Measurements from ENCODE around the gene FAF1.
A peak's percentile ranks its signal among the peaks of the same experiment; 100 is the strongest.
"Not testable (repeated sequence)": the region's sequence is repeated elsewhere in the genome, so short reads cannot be mapped to it uniquely, and the experiment has no call there.

FAF1 gene

DNA sequence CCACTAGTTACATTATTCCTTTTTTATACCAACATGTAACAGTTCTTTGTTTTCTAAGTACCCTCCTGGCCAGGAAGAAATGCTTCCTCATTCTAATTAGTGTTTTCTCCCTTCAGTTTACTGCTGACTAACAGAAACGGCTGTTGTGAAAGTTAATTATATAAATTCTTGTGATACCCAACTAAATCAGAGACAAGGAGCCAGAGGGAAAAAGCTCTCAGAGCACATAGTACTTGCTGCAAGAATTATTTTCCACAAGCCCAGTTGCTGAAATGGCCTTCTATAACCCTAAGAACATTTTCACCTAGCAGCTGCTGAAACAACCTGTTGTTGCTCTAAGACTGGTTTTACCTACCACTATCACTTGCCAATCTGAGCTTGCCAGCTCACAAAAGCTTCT is 82.4 kb downstream of the FAF1 start:
- DNase-seq (ENCODE audit: low read depth): no peak
- no peak overlapping the region for H3K4me3 ChIP-seq (ENCODE audit: control insufficient read depth, low read depth, low read length)
- TF ChIP-seq, protein P1, sequence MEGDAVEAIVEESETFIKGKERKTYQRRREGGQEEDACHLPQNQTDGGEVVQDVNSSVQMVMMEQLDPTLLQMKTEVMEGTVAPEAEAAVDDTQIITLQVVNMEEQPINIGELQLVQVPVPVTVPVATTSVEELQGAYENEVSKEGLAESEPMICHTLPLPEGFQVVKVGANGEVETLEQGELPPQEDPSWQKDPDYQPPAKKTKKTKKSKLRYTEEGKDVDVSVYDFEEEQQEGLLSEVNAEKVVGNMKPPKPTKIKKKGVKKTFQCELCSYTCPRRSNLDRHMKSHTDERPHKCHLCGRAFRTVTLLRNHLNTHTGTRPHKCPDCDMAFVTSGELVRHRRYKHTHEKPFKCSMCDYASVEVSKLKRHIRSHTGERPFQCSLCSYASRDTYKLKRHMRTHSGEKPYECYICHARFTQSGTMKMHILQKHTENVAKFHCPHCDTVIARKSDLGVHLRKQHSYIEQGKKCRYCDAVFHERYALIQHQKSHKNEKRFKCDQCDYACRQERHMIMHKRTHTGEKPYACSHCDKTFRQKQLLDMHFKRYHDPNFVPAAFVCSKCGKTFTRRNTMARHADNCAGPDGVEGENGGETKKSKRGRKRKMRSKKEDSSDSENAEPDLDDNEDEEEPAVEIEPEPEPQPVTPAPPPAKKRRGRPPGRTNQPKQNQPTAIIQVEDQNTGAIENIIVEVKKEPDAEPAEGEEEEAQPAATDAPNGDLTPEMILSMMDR (IDR thresholded peaks at IDR 0.05; ENCODE audit: control insufficient read depth, insufficient read depth, low read depth, low read length, missing control alignments): no peak

DNA sequence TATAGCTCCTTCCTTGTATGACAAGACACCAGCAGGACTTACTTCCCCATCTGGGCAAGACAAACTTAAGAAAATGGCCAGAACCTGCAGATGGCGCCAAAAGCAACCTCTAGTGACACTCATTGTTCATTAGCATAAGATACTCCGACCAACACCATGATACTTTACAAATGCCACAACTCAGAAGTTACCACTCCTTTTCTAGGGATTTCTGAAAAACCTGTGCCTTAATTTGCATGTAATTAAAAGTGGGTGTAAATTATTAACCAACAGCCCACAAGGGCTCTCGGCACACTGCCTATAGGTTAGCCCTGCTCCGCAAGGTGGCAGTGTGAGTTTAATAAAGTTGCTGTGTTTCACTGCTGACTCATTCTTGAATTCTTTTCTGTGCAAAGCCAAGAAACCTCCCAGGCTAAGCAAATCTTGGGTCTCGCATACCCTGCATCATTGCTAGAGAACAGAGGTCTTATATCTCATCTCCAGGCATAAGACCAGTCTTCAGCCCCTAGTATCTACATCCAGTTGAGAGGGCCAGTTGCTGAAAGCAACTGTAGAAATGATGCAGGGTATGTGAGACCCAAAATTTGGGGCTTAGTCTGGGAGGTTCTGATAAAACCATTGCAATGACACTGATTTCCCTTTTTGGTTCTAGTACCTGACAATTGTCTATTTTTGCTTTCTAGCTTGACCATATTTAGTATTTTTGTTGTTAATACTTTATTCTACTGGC is 86.4 kb downstream of the FAF1 start:
- TF ChIP-seq, protein P1 (IDR thresholded peaks at IDR 0.05; ENCODE audit: control insufficient read depth, insufficient read depth, low read depth, low read length, missing control alignments): peak; percentile 65
- H3K4me3 ChIP-seq (ENCODE audit: control insufficient read depth, low read depth, low read length): no peak overlapping the region
- DNase-seq (ENCODE audit: low read depth): no peak

DNA sequence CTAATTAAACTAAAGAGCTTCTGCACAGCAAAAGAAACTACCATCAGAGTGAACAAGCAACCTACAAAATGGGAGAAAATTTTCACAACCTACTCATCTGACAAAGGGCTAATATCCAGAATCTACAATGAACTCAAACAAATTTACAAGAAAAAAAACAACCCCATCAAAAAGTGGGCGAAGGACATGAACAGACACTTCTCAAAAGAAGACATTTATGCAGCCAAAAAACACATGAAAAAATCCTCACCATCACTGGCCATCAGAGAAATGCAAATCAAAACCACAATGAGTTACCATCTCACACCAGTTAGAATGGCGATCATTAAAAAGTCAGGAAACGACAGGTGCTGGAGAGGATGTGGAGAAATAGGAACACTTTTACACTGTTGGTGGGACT is 95.2 kb downstream of the FAF1 start:
- not testable (repeated sequence) for H3K4me3 ChIP-seq (ENCODE audit: control insufficient read depth, low read depth, low read length); DNase-seq (ENCODE audit: low read depth)

DNA sequence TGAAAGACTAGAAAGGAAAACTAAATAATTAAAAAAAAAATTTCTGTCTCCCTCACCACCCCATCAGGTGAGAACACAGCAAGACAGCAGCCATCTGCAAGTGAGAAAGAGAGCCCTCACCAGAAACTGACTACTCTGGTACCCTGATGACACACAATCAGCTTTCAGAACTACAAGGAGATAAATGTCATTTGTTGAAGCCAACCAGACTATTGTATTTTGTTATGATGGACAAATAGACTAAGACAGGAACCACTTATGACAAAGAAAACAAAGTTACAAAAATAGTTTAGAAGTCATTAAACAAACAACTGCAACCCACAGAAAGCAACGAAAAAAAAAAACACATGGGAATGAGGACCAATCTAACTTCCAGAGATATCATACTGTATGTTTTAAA is 98.3 kb downstream of the FAF1 start:
- H3K4me3 ChIP-seq (ENCODE audit: control insufficient read depth, low read depth, low read length): no peak overlapping the region
- TF ChIP-seq, protein P1 (IDR thresholded peaks at IDR 0.05; ENCODE audit: control insufficient read depth, insufficient read depth, low read depth, low read length, missing control alignments): no peak
- no peak for DNase-seq (ENCODE audit: low read depth)

DNA sequence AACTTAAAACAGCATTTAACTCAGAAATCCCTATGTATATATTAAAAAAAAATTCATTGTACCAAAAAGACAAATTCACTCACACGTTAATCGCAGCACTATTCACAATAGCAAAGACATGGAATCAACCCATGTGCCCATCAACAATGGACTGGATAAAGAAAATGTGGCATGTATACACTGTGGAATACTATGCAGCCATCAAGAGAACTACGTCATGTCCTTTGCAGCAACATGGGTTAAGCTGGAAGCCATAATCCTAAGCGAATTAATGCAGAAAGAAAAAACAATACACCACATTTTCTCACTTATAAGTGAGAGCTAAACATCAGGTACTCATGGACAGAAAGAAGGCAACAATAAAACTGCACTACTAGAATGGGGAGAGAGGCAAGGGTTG is 99.4 kb downstream of the FAF1 start:
- H3K4me3 ChIP-seq (ENCODE audit: control insufficient read depth, low read depth, low read length): no peak overlapping the region
- TF ChIP-seq, protein P1 (IDR thresholded peaks at IDR 0.05; ENCODE audit: control insufficient read depth, insufficient read depth, low read depth, low read length, missing control alignments): no peak
- no peak for DNase-seq (ENCODE audit: low read depth)

DNA sequence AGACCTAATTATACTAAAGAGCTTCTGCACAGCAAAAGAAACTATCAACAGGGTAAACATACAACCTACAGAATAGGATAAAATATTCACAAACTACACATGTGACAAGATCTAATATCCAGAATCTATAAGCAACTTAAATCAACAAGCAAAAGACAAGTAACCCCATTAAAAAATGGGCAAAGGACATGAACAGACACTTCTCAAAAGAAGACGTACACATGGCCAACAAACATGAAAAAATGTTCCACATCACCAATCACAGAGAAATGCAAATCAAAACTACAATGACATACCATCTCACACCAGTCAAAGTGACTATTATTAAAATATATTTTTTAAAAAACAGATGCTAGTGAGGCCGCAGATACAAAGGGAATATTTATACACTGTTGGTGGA is 99.8 kb downstream of the FAF1 start:
- H3K4me3 ChIP-seq (ENCODE audit: control insufficient read depth, low read depth, low read length): no peak overlapping the region
- TF ChIP-seq, protein P1 (IDR thresholded peaks at IDR 0.05; ENCODE audit: control insufficient read depth, insufficient read depth, low read depth, low read length, missing control alignments): no peak

DNA sequence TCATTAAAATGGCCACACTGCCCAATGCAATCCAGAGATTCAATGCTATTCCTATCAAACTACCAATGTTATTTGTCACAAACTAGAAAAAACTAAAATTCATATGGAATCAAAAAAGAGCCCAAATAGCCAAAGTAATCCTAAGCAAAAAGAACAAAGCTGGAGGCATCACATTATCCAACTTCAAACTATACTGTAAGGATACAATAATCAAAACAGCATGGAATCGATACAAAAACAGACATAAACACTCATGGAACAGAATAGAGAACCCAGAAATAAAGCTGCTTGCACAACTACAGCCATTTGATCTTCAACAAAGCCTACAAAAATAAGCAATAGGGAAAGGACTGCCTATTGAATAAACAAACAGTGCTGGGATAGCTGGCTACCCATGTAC is 100.4 kb downstream of the FAF1 start:
- no peak for DNase-seq (ENCODE audit: low read depth)
- H3K4me3 ChIP-seq (ENCODE audit: control insufficient read depth, low read depth, low read length): no peak overlapping the region
- TF ChIP-seq, protein P1 (IDR thresholded peaks at IDR 0.05; ENCODE audit: control insufficient read depth, insufficient read depth, low read depth, low read length, missing control alignments): no peak

More for the DNA sequence above, 99.8 kb downstream of the FAF1 start:
- DNase-seq (ENCODE audit: low read depth): no peak

Measured in AG09309 (cell line).